ENCODE measurements around the gene PROM1.

DNA sequence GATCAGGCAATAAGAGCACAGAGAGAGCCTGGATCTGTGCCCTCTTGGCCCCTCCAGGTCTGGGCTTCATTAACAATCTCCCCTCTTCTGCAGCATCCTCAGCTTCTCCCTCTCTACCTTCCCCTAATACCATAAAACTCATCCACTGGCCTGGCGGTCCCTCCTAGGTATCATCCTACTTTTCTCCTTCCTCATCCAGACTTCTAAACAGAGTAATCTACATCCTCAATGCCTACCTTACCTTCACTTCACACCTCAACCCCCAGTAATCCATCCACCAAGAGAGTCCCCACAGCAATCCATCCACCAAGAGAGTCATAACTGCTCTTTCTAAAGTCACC, 162.3 kb downstream of the PROM1 start:
- TF ChIP-seq, protein P1, sequence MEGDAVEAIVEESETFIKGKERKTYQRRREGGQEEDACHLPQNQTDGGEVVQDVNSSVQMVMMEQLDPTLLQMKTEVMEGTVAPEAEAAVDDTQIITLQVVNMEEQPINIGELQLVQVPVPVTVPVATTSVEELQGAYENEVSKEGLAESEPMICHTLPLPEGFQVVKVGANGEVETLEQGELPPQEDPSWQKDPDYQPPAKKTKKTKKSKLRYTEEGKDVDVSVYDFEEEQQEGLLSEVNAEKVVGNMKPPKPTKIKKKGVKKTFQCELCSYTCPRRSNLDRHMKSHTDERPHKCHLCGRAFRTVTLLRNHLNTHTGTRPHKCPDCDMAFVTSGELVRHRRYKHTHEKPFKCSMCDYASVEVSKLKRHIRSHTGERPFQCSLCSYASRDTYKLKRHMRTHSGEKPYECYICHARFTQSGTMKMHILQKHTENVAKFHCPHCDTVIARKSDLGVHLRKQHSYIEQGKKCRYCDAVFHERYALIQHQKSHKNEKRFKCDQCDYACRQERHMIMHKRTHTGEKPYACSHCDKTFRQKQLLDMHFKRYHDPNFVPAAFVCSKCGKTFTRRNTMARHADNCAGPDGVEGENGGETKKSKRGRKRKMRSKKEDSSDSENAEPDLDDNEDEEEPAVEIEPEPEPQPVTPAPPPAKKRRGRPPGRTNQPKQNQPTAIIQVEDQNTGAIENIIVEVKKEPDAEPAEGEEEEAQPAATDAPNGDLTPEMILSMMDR (IDR thresholded peaks at IDR 0.05; ENCODE audit: low read depth, low read length, missing input control) = no peak
- TF ChIP-seq, protein P2, sequence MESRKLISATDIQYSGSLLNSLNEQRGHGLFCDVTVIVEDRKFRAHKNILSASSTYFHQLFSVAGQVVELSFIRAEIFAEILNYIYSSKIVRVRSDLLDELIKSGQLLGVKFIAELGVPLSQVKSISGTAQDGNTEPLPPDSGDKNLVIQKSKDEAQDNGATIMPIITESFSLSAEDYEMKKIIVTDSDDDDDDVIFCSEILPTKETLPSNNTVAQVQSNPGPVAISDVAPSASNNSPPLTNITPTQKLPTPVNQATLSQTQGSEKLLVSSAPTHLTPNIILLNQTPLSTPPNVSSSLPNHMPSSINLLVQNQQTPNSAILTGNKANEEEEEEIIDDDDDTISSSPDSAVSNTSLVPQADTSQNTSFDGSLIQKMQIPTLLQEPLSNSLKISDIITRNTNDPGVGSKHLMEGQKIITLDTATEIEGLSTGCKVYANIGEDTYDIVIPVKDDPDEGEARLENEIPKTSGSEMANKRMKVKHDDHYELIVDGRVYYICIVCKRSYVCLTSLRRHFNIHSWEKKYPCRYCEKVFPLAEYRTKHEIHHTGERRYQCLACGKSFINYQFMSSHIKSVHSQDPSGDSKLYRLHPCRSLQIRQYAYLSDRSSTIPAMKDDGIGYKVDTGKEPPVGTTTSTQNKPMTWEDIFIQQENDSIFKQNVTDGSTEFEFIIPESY (IDR thresholded peaks at IDR 0.05) = no peak
- TF ChIP-seq FOXA2 (IDR thresholded peaks at IDR 0.05) = no peak
- TF ChIP-seq, protein P3, sequence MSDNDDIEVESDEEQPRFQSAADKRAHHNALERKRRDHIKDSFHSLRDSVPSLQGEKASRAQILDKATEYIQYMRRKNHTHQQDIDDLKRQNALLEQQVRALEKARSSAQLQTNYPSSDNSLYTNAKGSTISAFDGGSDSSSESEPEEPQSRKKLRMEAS (IDR thresholded peaks at IDR 0.05) = no peak
- TF ChIP-seq NR2F2 (IDR thresholded peaks at IDR 0.05) = no peak
- no peak for TF ChIP-seq GABPA (IDR thresholded peaks at IDR 0.05 in 1 of 2, conservative IDR thresholded peaks at IDR 0.05 in 1 of 2)
